ENCODE data around the gene CREB3L2. TPM values are rescaled to one million over a fixed set of nuclear protein-coding genes. Genes with fewer than 3 reads are reported as not detected.

CREB3L2 gene
- polyA plus RNA-seq, 1 of the 3 experiments (the other 2 are of a cell fraction), result 22.9 TPM

- no peaks in the 10 kb centered on the region for H3K27me3 ChIP-seq (ENCODE audit: insufficient read depth)
- H3K27ac ChIP-seq (ENCODE audit: low read depth in 2 of 2, low read length in 1 of 2), result peak overlapping the region in 1 of 2 experiments; percentile 3; a peak in 1 of 4 replicates
- no peaks in the 10 kb centered on the region for H3K9me2 ChIP-seq
- H3K9me3 ChIP-seq, result no peaks in the 10 kb centered on the region
- DNase-seq, result no peak
- no peak overlapping the region for H3K9ac ChIP-seq
- peaks cover 99% of the 10 kb centered on the region for H3K79me2 ChIP-seq (ENCODE audit: insufficient read depth)
- ChIA-PET CTCF (interaction anchor here (0.6 to 1.8 kb wide), 5 partner anchors 17 to 42 kb away, joined by 3 to 4 read pairs (median 3); partner anchors contain the start of gene CREB3L2), POLR2A (no interaction called here)
- no peaks in the 10 kb centered on the region; the same call in 1 of the 2 replicates for H4K20me1 ChIP-seq (ENCODE audit: insufficient read depth)
- H2AFZ ChIP-seq (ENCODE audit: low read depth), result no peak overlapping the region
- 0 out of 2 replicates have a peak overlapping the region, but pooled peaks have one; percentile 8 for H3K4me2 ChIP-seq
- H3K36me3 ChIP-seq (replicated peaks in 1 of 2; ENCODE audit: control insufficient read depth in 1 of 2, insufficient read depth in 2 of 2, low read length in 1 of 2), result peaks cover 3 to 4% of the 10 kb centered on the region in 2 experiments
- H3K4me1 ChIP-seq (ENCODE audit: control insufficient read depth in 1 of 2, insufficient read depth in 2 of 2, low read depth in 1 of 2, low read length in 1 of 2), result peaks cover 14 to 19% of the 10 kb centered on the region in 2 experiments; a peak in 3 of 4 replicates
- peaks cover 5% of the 10 kb centered on the region for H3F3A ChIP-seq (replicated peaks; ENCODE audit: insufficient read depth)
- TF ChIP-seq YY1 (IDR thresholded peaks at IDR 0.05; ENCODE audit: low read depth) (no peak), RAD21 (IDR thresholded peaks at IDR 0.05; ENCODE audit: low read length) (no peak), RCOR1 (IDR thresholded peaks at IDR 0.05; ENCODE audit: low read length) (no peak), ELF1 (IDR thresholded peaks at IDR 0.05) (no peak), PBX3 (IDR thresholded peaks at IDR 0.05) (no peak), SMC3 (IDR thresholded peaks at IDR 0.05; ENCODE audit: low read depth, low read length) (no peak), FOXJ3 (CRISPR knock-in tag; IDR thresholded peaks at IDR 0.05) (no peak), CTCF (IDR thresholded peaks at IDR 0.05) (no peak), SIN3A (IDR thresholded peaks at IDR 0.05; ENCODE audit: borderline replicate concordance, low read depth, low read length) (no peak), NRF1 (IDR thresholded peaks at IDR 0.05; ENCODE audit: low read depth, low read length) (no peak), POLR2AphosphoS5 (IDR thresholded peaks at IDR 0.05; ENCODE audit: low read depth, low read length) (no peak), REST (IDR thresholded peaks at IDR 0.05; ENCODE audit: low read depth, low read length) (no peak), RXRA (IDR thresholded peaks at IDR 0.05; ENCODE audit: borderline replicate concordance, low read depth) (no peak), USF2 (IDR thresholded peaks at IDR 0.05; ENCODE audit: borderline replicate concordance, low read depth, low read length) (no peak), FOSL2 (IDR thresholded peaks at IDR 0.05; ENCODE audit: borderline replicate concordance, low read depth) (no peak)
- WGBS (ENCODE audit: low lambda C conversion rate), result 95% methylated on average over 11 of the region's 11 CpGs
- H3K4me3 ChIP-seq (ENCODE audit: low read depth in 2 of 2, low read length in 1 of 2), result no peak overlapping the region
Measured at GRCh38 chr7:137961200-137962177, 40.4 kb downstream of the CREB3L2 start.

All from SK-N-SH (cell line).